ENCODE measurements around the gene CYP19A1.

- no peak for TF ChIP-seq CTCF (tag by site-specific recombination; IDR thresholded peaks at IDR 0.05)
- TF ChIP-seq ZNF23 (tag by site-specific recombination; IDR thresholded peaks at IDR 0.05; ENCODE audit: borderline replicate concordance): no peak
- TF ChIP-seq SP2 (tag by site-specific recombination; IDR thresholded peaks at IDR 0.05): no peak
- no peak for TF ChIP-seq ATF2 (tag by site-specific recombination; IDR thresholded peaks at IDR 0.05; ENCODE audit: low read depth)
- no peak for TF ChIP-seq ZNF184 (tag by site-specific recombination; IDR thresholded peaks at IDR 0.05)
- TF ChIP-seq MZF1 (tag by site-specific recombination; IDR thresholded peaks at IDR 0.05; ENCODE audit: borderline replicate concordance): no peak
- no peak for TF ChIP-seq ZNF274 (IDR thresholded peaks at IDR 0.05; ENCODE audit: low read length)
- no peak for TF ChIP-seq ZNF274 (tag by site-specific recombination; IDR thresholded peaks at IDR 0.05; ENCODE audit: borderline replicate concordance)
- no peak for TF ChIP-seq ZNF423 (tag by site-specific recombination; IDR thresholded peaks at IDR 0.05)
Measured at GRCh38 chr15:51237816-51238215, 100.6 kb downstream of the CYP19A1 start.
